Inflammatory macrophage treated with lipopolysaccharide for 1 hour (primary cell): Measurements from ENCODE around the gene KIAA0513.

ENCODE experiments used
- DNase-seq, 2 donors: peaks; one replicate each; pipeline ENCODE4 v3.0.0-alpha.2; 2020 to 2022

The KIAA0513 gene

DNA sequence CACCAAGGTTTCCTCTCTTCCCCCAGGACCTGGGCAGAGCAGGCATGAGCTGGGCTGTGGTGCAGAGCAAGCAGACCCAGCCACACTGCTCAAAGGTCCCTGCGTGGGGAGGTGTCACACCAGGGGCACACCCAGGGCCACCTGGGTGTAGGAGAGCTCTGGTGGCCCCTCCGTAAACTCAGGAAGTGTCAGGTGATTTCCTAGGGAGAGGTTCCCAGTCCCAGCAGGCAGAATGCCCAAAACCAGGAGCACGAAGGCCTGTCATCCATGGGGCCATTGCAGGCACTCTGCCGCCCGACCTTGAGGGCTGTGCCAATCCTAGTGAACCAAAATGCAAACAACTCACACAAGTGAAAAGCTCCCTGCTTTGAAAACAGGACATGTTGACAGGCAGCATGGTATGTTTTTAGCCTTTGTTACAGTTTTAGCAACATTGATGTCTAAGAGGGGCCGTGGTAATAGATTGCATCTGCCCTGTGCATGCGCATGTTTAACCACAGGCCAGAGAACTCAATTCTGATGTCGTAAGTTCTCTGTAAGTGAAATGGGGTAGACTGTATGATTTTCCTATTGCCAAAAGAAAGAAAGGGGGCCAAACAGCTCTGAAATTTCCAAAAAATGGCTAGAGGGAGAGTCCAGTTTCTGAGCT is 63.4 kb downstream of the KIAA0513 start:
- no peak for DNase-seq

DNA sequence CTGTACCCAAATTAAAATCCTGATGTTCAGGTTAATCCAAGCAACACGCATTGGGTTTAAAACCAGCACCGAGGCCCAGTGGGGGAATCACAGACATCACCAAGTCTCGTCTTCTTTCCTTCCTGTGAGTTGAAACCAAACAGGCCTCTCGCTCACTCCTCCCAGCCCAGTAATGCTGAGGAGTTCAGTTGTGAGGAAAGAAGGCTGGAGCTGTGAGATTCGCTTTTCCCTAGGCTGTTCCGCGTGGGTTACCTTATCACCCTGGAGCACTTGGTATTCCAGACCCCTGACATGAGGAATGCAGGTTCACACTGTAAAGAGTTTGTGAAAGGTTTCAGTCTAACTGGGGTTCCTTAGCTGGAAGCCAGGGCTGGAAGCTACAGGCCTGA is 63.9 kb downstream of the KIAA0513 start:
- no peak for DNase-seq

DNA sequence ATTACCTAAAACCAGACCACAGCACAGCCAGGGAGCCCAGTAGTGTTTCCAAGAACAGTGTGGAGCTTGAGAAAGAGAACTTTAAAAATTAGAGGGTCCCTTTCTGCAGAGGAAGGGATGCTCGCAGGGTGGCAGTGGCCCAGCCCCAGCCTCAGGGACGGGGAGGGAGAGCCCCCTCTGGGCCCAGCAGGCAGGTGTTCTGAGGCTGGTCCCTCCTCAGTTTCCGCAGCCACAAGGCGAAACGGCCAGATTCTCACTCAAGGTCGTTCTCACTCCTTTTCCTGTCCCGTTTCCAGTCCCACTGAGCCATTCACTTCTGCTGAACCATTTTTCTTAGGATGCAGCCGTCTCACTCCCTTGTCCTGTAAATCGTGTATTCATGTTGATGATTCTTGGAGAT is 64.7 kb downstream of the KIAA0513 start:
- no peak for DNase-seq

DNA sequence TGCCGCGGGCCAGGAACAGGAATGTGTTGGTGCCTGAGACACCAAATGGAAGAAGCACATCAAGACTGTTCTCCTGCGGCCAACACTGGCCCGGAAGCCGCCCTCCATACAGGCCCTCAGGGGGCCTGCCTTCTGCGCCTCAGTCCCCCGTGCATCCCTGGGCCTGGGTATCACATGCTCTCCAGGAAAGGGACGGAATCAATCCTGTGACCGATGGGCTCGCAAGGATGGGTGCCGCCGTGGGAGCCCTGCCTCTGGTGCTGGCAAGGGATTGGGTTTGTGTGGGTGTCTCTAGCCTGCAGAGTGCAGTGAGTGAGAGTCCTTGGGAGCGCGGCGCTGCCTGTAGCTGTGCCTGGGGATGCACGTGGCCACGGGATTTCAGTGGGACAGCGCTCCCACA is 65.3 kb downstream of the KIAA0513 start:
- no peak for DNase-seq

DNA sequence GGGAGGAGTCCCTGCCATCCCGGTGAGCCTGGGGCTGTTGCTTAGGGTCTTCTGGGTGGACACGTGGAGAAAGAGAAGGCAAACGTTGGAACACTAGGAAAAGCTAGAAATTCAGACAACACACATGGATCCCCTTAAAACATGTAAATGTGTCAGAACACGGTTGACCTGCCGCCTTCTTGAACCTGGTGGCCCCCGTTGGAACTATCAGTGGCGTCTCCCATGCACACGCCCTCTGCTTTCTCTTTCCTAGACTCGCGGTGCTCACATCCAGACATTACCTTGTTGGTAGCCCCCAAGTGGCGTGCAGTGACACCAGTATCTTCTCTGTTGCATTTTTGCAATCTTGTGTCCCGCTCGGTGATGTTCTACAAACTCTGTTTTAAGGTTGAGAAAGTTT is 66.1 kb downstream of the KIAA0513 start:
- no peak for DNase-seq

DNA sequence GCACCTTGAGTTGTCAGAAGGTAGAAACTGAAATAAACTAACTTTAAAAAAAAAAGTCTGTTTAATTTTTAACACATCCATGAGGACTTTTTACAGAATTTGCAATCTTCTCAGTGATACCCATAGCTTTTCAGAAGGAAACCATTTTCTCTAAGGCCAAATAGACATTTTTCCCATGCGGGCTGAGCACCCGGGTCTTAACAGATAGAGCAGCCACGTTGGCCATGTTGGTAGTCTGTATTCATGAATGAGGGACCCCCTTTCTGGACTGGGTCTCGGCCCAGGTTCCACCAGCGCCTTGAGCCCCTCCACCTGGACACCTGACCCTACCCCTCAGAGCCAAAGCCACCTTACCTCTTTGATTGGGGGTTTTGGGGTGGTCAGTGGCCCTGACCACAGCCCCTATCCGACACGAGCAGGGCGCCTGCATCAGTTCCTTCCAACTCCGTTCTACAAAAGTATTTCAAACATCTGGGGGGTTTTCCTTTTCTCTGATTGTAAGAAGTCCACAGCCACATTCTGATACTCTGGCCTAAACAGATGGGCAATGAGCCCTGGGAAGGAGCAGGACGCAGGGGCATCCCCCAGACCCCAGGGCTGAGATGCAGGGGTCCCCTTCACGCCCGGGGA is 66.7 kb downstream of the KIAA0513 start:
- no peak for DNase-seq

DNA sequence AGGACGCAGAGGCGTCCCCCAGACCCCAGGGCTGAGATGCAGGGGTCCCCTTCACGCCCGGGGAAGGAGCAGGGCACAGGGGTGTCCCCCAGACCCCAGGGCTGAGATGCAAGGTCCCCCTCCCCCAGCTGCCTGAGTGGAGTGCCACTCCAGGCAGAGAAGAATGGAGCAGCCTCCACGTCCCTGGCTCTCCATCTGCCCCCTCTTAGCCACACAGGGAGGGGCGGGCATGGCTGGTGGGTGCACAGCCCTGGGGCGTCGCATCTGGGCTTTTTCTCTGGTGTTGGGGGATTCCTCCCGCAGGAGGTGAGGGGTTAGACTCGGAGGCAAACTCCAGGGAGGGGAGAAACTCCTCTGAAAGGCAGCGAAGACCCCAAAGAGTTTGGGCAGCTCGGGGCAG is 67.2 kb downstream of the KIAA0513 start:
- no peak for DNase-seq

DNA sequence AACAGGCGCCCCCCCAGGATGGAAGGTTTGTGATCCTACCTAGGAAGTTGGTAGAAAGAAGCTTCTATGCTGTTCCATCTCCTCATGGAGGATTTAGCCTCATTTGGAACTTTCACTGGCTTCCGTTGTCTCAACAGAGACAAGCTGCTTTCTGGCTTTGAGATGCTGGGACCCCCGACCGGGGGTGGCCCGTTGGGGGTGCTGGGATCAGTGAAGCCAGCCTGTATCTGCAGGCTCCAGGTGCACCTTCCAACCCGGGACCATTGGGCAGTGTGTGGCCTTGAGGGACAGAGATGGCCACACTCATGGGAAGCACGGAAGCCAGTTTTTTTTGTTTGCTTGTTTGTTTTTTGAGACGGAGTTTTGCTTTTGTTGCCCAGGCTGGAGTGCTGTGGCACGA is 69.3 kb downstream of the KIAA0513 start:
- DNase-seq: no peak

DNA sequence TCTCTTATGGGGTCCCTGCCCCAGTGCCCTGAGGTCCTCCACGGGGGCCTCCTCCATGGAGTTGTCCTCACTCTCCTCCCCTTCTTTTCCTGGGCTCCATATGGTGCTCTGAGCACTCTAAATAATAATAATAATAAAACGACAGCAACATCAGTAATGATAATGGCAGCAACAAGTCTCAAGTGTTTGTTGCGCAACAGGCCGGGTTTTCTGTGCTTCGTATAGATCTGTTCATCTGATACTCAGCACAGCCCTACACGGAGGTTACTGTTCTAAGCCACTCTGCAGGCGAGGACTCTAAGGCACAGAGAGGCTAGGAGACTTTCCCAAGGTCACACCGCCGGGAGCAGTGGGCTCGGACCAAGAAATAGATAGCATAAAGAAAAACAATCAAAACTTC is 71.0 kb downstream of the KIAA0513 start:
- DNase-seq: peak in 1 of 2 donors; percentile 9

DNA sequence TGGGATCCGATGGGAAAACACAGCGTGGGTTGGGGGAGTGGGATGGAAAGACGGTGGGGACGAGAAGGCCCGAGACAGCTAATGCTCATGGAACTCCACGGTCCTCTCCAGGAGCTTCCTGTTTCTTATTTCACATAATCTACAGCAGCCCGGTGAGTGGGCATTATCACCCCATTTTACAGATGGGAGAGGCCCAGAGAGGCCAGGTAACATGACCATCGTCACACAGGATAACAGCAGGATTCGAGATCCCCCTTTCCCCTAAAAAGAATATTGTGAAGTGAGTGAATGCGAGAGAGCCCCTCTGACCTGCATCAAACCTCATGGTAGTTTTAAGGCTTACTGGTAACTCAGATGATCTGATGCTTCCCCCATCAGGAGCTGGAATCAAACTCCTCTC is 72.7 kb downstream of the KIAA0513 start:
- no peak for DNase-seq

DNA sequence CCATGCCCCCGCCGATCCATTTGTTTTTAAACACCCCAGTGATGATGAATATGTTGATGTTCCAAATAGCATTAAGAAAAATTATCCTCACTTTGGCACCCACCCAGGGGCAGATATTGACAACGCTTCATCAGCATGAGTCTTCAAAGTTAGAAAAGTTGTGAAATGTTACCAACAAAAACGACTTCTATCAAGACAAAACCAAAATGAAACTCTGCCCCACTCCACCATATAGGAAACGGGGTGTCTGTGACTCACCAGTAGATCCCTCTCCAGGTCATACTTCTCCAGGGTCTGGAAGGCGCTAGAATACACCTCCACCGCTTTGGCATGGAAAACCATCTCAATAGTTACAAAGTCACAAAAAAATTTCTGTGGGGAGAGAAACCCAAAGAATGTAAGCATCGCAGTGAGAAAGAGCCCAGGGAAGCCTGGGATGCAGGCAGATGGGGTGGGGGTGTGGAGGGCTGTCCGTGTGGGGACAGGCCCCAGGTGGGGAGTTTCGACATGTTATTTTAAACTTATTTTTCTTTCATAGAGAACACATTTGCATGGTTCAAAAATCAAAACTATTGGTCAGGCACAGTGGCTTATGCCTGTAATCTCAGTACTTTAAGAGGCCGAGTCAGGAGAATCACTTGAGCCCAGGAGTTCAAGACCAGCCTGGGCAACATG is 74.5 kb downstream of the KIAA0513 start:
- peak; percentile 21 to 44 for DNase-seq

DNA sequence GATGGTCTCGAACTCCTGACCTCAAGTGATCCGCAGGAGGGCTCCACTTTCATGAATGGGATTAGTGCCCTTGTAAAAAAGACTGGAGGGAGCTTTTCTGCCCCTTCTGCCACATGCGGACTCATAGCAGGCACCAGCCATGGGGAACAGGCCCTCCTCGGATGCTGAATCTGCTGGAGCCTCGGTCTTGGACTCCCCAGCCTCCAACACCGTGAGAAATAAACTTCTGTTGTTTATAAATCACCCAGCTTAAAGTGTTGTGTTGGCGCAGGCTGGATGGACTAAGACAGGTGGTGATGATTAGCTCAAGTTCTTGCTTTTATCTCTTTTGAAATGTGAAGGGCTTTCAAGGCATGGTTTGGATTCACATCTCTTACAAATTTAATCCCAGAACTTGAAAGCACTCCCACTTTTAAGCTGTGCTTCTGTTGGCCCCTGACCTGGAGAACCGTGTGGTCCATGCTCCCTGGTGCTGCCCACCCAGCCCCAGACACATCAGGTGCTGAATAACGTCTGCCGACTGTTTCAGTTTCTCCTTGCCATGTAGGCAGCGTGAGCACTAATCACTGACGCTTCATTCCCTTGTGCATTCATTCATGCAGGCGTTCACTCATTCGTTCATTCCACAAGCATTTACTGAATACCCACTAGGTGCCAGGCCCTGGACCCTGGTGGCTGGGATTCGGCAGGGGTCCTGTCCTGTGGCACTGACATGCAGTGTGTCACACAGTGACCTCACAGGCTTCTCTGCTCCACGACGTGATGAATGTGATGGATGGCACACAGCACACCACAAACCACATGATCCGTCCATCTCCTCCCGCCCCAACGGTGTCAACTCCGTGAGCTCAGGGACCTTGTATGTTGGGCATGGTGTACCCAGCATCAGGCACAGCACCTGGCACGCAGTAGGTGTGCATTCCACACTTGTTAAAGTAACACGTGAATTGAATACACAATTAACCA is 75.8 kb downstream of the KIAA0513 start:
- no peak for DNase-seq

DNA sequence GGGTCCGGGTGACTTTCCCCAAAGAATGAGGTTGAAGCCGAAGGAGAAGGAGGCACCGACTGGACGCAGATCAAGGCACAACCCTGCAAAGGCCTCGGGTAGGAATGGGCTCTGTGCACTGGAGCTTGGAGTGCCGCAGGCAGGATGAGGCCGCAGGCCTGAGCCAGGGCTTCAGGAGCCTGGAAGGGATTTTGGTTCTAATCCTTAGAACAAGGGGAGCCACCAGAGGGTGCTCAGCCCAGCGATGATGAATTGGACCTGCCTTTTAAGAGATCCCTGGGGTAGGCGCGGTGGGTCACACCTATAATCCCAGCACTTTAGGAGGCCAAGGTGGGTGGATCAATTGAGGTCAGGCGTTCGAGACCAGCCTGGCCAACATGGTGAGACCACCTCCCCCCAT is 76.6 kb downstream of the KIAA0513 start:
- no peak for DNase-seq

DNA sequence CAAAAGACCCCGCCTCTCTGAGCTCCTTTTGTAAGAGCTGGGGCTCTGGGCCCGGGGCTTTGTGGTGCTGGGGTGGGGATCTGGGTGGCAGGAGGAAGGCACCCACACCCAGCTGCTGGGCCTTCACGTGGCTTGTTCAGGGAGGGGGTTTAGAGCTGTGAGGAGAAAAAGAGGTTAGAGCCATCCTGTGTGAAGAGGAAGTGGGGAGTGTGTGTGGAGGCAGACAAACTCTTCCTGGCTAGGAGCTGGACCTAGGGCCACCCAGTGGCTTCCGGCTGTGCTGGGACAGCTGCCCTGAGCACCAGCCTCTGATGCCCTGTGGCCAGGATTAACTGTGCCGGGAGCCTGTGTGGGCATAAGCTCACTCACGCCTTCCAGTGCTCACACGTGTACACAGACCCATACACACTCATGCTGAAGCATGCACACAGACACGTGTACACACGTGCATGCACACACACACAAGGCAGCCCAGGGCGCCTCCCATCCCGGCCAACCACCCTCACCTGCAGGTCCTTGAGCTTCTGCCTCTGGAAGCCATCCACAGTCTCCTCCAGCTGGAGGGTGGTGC is 77.3 kb downstream of the KIAA0513 start:
- peak; percentile 26 to 36 for DNase-seq

DNA sequence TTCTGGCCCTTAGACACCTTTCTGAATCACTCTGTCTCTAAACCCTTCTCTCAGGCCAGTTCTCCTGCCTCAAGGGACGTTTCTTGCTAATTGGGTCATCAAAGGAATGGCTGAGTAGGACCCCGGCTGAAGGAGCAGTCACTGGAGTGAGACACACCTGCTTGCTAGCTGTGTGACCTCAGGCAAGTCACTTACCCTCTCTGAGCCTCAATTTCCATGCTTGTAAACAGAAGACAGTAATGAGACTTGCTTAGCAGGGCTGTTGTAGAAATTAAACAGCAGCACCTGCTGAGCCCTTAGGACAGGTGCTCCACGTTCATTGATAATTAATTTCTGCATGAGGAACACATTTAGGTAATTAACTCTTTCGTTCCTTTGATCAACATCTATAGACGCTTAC is 77.9 kb downstream of the KIAA0513 start:
- DNase-seq: no peak

DNA sequence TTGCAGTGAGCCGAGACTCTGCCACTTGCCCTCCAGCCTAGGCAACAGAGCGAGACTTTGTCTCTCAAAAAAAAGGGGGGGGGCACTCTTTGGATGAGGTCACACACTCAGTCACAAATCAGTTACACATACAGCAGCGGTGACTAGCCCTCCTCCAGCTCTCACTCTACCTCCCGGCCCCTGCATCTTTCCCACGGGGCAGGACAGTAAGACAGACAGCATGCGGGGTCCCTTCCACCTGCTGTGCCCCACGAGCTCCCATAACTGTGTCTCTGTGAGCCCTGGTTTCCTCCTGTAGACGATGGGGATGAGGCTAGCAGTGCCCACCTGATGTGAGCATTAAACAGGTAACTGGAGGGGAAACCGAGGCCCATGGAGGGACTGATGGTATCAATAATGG is 79.5 kb downstream of the KIAA0513 start:
- no peak for DNase-seq

DNA sequence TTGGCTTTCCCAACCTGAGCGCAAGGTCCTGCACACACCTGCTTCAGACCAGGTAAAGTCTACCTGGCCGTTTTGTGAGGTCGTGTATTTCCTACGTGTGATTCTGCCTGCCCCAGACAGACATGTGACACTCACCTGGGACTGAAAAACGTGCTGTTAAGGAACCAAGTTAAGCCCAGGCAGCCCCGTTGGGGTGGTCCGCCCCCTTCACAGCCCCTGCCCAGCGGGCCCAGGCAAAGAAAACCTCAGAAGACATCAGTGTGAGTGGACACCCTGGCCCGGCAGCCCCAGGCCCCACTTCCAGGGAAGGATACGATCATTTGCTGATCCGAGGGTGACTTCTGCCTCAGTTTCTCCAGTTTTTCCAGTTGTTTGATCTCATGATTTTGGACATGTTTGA is 79.9 kb downstream of the KIAA0513 start:
- DNase-seq: no peak

DNA sequence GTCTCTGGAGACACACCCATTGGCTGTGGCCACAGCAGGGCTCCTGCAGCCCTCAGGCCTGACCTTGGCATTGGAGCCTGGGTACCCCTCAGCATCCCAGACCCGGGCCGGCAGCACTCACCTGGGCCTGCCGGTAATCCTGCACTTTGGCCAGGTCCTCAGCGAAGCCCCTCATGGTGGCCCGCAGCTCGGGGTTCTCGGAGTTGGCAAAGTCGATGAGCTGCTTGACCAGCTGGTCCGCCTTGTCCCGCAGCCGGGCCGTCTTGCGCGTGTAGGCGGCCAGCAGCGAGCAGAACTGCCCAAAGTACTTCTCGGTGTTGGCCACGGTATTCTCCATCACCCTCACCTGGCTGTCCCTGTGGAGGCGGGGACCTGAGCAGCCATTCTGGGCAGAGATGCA is 82.5 kb downstream of the KIAA0513 start:
- DNase-seq: no peak

DNA sequence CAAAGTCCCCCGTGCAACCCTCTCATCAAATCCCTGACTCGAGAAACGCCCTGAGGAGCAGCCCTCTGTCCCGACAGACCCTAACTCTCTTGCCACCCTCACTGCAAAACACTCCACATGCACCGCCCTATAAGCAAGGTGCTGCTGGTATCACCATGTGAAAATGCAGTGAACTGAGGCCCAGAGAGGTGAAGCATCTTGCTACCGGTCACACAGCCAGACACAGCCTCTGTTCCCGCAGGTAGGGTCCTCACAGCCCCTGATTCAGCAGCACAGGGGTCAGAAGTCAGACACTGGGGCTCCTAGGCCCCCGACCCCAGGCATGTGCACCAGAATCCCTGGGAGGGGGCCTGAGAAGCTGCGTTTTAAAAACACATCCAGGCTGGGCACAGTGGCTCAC is 83.6 kb downstream of the KIAA0513 start:
- no peak for DNase-seq

DNA sequence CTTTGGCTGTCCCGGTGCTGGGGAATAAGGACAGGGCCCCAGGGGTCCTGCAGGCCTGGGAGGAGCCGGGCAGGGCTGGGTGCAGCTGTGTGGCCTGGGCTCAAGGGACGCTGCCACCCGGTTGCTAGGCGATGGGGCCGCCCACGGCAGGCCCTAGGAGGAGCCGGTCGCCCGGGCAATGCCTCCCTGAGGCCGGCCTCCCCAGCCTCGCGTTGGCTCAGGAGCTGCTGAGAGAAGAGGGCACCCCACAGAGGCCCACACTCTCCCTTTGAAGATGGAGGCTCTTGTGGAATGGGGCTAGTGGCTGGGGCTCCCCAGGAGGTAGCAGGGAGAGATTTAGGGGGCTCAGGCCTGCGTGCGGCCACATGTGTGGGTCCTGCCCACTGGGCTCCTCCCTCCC is 84.8 kb downstream of the KIAA0513 start, which contains the start of gene CIBAR2:
CIBAR2 (minus strand) TSS at position 109 of the 400 bp plus-strand sequence. CDS start 120 bp downstream, outside the sequence.
- no peak for DNase-seq

DNA sequence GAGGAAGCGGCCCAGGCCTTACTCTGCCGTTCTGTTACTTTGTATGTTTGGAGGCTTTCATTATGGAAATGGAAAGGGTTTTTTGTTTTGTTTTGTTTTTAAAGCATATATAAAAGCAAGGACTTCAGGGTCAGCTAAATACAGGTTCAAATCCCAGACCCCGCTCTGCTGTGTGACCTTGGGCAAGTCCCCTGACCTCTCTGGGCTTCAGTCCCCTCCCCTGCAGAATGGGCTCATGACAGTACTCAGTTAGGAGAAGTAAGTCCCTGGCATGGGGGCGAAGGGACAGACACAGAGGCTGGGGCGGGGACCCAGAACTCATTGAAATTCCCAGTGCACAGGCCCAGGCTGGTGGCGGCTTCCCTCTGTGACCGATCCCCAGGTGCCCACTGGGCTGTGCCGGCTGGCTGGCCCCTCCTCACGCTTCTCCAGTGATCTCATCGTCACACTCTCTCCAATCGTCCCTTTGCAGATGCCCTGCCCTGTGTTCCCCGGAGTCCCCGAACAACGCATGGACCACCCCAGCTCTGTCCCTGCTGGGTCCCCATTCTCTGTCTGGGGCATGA is 85.7 kb downstream of the KIAA0513 start:
- no peak for DNase-seq

DNA sequence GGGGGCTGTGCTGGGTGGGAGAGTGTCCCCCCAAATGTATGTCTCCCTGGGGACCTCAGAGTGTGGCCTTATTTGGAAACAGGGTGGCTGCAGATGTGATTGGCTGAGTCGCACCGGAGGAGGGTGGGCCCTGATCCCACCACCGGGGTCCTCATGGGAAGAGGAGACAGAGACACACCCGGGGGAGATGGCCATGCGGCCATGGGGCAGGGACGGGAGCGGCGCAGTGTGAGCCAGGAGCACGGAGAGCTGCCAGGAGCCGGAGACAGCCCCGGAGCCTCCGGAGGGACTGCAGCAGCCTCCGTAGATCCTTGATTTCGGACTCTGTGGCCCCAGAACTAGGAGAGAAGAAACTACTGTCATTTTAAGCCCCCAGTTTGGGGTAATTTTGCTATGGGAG is 86.3 kb downstream of the KIAA0513 start:
- DNase-seq: no peak
